ENCODE results near the gene SKI. TPM values are rescaled to one million over a fixed set of nuclear protein-coding genes. Genes with fewer than 3 reads are reported as not detected.
A peak's percentile ranks its signal among the peaks of the same experiment; 100 is the strongest.

Gene SKI
- total and polyA plus RNA-seq, 9 of the 15 experiments (the other 6 are each of a cell fraction or from before 2014, with no cell fraction given): 0.10 to 60.5 (median 4.6) TPM

DNA sequence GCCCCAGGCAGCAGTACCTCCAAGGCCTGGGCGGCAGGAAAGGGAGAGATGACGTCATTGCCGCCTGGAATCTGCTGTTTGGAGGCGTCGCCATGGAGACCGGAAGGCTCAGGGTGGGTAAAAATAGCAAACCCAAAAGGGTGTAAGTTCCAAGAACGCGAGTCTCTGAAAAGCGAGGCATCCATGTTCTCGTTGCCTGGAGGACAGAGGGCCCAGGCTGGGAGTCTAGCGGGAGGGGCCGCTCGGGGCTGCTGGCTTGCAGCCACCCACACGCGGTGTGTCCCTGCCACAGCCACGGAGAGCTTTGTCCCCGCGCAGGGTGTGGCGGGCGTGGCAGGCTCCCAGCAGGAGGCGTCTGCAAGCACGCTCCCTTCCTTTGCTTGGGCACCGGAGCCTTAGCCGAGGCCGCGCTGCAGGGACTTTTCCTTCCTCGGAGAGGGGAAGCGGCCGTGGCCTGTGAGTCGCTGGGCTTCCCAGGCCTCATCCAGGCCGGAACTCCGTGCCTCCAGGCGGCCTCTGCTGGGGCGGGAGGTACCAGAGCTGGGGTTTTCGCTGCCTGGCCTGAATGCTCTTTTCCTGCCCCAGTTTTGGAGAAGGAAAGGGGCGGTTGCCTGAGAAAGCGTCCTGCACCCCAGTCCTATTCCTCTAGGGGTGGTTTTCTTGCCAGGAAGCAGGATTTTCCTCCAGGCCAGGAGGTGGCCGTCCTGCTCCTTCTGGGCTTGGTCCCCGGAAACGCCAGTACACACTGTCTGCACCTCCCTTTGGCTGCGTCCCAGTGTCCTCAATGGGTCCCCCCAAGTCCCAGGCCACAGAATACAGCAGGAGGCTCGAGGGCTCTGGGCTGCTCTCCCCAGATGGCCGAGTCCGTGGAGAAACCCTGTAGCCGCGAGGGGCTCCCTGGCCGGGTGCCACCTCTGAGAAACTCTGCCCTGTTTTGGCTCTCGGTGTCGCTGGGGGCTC is 15.3 kb upstream of the SKI start (continued):
- TF ChIP-seq, protein P1, sequence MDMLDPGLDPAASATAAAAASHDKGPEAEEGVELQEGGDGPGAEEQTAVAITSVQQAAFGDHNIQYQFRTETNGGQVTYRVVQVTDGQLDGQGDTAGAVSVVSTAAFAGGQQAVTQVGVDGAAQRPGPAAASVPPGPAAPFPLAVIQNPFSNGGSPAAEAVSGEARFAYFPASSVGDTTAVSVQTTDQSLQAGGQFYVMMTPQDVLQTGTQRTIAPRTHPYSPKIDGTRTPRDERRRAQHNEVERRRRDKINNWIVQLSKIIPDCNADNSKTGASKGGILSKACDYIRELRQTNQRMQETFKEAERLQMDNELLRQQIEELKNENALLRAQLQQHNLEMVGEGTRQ (CRISPR knock-in tag; IDR thresholded peaks at IDR 0.05): no peak
- peak; percentile 79; the same call in 1 of the 2 replicates for TF ChIP-seq KAT7 (CRISPR knock-in tag; IDR thresholded peaks at IDR 0.05; ENCODE audit: borderline replicate concordance)
- peak; percentile 82 for TF ChIP-seq CXXC5 (CRISPR knock-in tag; IDR thresholded peaks at IDR 0.05)
- TF ChIP-seq NFIC (IDR thresholded peaks at IDR 0.05): peak; percentile 68
- TF ChIP-seq ZNF444 (CRISPR knock-in tag; IDR thresholded peaks at IDR 0.05): peak; percentile 59; the same call in 1 of the 2 replicates
- TF ChIP-seq FOS (IDR thresholded peaks at IDR 0.05; ENCODE audit: extremely low read depth, insufficient read length): no peak
- TF ChIP-seq MCM7 (IDR thresholded peaks at IDR 0.05): no peak
- TF ChIP-seq, protein P2, sequence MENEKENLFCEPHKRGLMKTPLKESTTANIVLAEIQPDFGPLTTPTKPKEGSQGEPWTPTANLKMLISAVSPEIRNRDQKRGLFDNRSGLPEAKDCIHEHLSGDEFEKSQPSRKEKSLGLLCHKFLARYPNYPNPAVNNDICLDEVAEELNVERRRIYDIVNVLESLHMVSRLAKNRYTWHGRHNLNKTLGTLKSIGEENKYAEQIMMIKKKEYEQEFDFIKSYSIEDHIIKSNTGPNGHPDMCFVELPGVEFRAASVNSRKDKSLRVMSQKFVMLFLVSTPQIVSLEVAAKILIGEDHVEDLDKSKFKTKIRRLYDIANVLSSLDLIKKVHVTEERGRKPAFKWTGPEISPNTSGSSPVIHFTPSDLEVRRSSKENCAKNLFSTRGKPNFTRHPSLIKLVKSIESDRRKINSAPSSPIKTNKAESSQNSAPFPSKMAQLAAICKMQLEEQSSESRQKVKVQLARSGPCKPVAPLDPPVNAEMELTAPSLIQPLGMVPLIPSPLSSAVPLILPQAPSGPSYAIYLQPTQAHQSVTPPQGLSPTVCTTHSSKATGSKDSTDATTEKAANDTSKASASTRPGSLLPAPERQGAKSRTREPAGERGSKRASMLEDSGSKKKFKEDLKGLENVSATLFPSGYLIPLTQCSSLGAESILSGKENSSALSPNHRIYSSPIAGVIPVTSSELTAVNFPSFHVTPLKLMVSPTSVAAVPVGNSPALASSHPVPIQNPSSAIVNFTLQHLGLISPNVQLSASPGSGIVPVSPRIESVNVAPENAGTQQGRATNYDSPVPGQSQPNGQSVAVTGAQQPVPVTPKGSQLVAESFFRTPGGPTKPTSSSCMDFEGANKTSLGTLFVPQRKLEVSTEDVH (IDR thresholded peaks at IDR 0.05; ENCODE audit: low read depth, partially characterized antibody): no peak
- TF ChIP-seq RBM14 (IDR thresholded peaks at IDR 0.05; ENCODE audit: borderline replicate concordance, insufficient read depth, low read depth, low read length): no peak
- TF ChIP-seq, protein P3, sequence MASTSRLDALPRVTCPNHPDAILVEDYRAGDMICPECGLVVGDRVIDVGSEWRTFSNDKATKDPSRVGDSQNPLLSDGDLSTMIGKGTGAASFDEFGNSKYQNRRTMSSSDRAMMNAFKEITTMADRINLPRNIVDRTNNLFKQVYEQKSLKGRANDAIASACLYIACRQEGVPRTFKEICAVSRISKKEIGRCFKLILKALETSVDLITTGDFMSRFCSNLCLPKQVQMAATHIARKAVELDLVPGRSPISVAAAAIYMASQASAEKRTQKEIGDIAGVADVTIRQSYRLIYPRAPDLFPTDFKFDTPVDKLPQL (IDR thresholded peaks at IDR 0.05; ENCODE audit: extremely low read depth, insufficient read length): no peak
- no peak for TF ChIP-seq NFE2 (IDR thresholded peaks at IDR 0.05; ENCODE audit: low read depth)
- no peak for TF ChIP-seq CBX5 (IDR thresholded peaks at IDR 0.05; ENCODE audit: borderline replicate concordance, low read depth)
- no peak for TF ChIP-seq HDAC6 (IDR thresholded peaks at IDR 0.05; ENCODE audit: low read depth, low read length)
- TF ChIP-seq MCM2 (IDR thresholded peaks at IDR 0.05; ENCODE audit: low read depth): no peak
- no peak for TF ChIP-seq ZNF212 (CRISPR knock-in tag; IDR thresholded peaks at IDR 0.05)
- TF ChIP-seq ZFPM2 (CRISPR knock-in tag; IDR thresholded peaks at IDR 0.05): no peak
- TF ChIP-seq, protein P4, sequence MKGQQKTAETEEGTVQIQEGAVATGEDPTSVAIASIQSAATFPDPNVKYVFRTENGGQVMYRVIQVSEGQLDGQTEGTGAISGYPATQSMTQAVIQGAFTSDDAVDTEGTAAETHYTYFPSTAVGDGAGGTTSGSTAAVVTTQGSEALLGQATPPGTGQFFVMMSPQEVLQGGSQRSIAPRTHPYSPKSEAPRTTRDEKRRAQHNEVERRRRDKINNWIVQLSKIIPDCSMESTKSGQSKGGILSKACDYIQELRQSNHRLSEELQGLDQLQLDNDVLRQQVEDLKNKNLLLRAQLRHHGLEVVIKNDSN (CRISPR knock-in tag; IDR thresholded peaks at IDR 0.05): 0 out of 2 replicates have a peak, but pooled peaks have one; percentile 15
- TF ChIP-seq, protein P5, sequence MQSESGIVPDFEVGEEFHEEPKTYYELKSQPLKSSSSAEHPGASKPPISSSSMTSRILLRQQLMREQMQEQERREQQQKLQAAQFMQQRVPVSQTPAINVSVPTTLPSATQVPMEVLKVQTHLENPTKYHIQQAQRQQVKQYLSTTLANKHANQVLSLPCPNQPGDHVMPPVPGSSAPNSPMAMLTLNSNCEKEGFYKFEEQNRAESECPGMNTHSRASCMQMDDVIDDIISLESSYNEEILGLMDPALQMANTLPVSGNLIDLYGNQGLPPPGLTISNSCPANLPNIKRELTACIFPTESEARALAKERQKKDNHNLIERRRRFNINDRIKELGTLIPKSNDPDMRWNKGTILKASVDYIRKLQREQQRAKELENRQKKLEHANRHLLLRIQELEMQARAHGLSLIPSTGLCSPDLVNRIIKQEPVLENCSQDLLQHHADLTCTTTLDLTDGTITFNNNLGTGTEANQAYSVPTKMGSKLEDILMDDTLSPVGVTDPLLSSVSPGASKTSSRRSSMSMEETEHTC (IDR thresholded peaks at IDR 0.05): no peak

Data from K562 (cell line).